ENCODE data around the gene GSE1.

DNA sequence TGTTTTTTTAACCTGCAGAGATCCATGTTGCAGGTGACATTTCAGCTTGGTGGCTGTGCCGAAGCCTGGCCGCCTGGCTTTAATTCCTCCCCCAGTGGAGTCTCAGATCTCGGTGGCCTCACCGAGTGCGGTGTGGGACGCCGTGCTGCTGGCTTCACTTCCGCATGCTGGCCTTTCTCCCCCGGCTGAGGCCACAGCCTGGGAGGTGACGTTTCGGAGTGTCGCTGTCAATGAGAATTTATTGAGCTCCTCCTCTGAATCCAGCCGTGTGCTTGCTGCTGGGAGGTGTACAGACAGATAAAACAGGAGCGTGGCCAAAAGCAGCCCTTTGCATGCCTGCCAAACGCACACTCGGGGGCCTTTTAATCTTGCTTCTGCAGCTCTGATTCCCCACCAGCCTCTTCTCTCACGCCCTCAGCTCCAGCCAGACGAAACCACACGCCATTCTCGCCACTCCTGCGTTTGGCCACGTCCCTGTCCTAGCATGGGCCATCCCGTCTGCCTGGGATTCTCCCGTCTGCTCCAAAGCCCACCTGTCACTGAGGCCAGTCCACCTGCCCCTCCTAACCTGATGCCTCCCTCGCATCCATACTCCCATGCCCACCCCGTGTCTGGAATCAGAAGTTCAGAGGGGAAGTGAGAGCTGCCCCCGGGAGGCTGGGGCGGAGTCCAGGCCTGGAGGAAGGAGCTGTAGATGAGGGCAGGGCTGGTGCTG is 3.6 kb downstream of the GSE1 start:
- TF ChIP-seq POLR2A (IDR thresholded peaks at IDR 0.05) (no peak), POLR2AphosphoS5 (IDR thresholded peaks at IDR 0.05) (no peak), EP300 (IDR thresholded peaks at IDR 0.05; ENCODE audit: low read depth) (no peak)
- TF ChIP-seq, protein P1, sequence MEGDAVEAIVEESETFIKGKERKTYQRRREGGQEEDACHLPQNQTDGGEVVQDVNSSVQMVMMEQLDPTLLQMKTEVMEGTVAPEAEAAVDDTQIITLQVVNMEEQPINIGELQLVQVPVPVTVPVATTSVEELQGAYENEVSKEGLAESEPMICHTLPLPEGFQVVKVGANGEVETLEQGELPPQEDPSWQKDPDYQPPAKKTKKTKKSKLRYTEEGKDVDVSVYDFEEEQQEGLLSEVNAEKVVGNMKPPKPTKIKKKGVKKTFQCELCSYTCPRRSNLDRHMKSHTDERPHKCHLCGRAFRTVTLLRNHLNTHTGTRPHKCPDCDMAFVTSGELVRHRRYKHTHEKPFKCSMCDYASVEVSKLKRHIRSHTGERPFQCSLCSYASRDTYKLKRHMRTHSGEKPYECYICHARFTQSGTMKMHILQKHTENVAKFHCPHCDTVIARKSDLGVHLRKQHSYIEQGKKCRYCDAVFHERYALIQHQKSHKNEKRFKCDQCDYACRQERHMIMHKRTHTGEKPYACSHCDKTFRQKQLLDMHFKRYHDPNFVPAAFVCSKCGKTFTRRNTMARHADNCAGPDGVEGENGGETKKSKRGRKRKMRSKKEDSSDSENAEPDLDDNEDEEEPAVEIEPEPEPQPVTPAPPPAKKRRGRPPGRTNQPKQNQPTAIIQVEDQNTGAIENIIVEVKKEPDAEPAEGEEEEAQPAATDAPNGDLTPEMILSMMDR (IDR thresholded peaks at IDR 0.05): no peak
